ENCODE data around the gene ADAMTS7. TPM values are rescaled to one million over a fixed set of nuclear protein-coding genes. Genes with fewer than 3 reads are reported as not detected.

Gene ADAMTS7
- total RNA-seq, 1 donor from 2014 or later, result 19.2 TPM

- Histone ChIP-seq H2AFZ (replicated peaks) (no peak overlapping the region), H3K36me3 (no peaks in the 10 kb centered on the region), H3K79me2 (ENCODE audit: low read depth) (no peaks in the 10 kb centered on the region), H3K4me1 (no peaks in the 10 kb centered on the region), H3K27me3 (no peaks in the 10 kb centered on the region), H3K4me2 (no peak overlapping the region), H4K20me1 (ENCODE audit: low read depth) (peaks cover 9% of the 10 kb centered on the region), H3K4me3 (no peak overlapping the region), H3K9me3 (ENCODE audit: low read depth) (no peaks in the 10 kb centered on the region), H3K27ac (no peak overlapping the region), H3K9ac (no peak overlapping the region), H3F3A (ENCODE audit: low read depth) (no peaks in the 10 kb centered on the region)
- TF ChIP-seq EZH2 (IDR thresholded peaks at IDR 0.05) (no peak), EZH2phosphoT487 (IDR thresholded peaks at IDR 0.05) (no peak)
- TF ChIP-seq, protein P1, sequence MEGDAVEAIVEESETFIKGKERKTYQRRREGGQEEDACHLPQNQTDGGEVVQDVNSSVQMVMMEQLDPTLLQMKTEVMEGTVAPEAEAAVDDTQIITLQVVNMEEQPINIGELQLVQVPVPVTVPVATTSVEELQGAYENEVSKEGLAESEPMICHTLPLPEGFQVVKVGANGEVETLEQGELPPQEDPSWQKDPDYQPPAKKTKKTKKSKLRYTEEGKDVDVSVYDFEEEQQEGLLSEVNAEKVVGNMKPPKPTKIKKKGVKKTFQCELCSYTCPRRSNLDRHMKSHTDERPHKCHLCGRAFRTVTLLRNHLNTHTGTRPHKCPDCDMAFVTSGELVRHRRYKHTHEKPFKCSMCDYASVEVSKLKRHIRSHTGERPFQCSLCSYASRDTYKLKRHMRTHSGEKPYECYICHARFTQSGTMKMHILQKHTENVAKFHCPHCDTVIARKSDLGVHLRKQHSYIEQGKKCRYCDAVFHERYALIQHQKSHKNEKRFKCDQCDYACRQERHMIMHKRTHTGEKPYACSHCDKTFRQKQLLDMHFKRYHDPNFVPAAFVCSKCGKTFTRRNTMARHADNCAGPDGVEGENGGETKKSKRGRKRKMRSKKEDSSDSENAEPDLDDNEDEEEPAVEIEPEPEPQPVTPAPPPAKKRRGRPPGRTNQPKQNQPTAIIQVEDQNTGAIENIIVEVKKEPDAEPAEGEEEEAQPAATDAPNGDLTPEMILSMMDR (IDR thresholded peaks at IDR 0.05), result no peak
- H3K27ac Mint-ChIP-seq, result no peak overlapping the region
- no peak for DNase-seq (ENCODE audit: low spot score)
- peaks cover 4% of the 10 kb centered on the region for H3K27me3 Mint-ChIP-seq (ENCODE audit: insufficient read depth, low read depth)
- no peaks in the 10 kb centered on the region for H3K4me1 Mint-ChIP-seq
- no peak overlapping the region for H3K4me3 Mint-ChIP-seq
- H3K9me3 Mint-ChIP-seq, result no peaks in the 10 kb centered on the region
- peaks cover 19% of the 10 kb centered on the region for H3K36me3 Mint-ChIP-seq
Measured at GRCh38 chr15:78791357-78791756, 19.9 kb downstream of the ADAMTS7 start.

- no peaks in the 10 kb centered on the region for H3K4me1 Mint-ChIP-seq
Measured at GRCh38 chr15:78790027-78790426, 21.2 kb downstream of the ADAMTS7 start.

GRCh38 chr15:78789615-78790014, 21.6 kb downstream of the ADAMTS7 start:
- H4K20me1 ChIP-seq (ENCODE audit: low read depth), result peaks cover 3% of the 10 kb centered on the region
- H3K27ac Mint-ChIP-seq, result no peak overlapping the region
- no peak overlapping the region for H3K4me2 ChIP-seq
- peaks cover 3% of the 10 kb centered on the region for H3K9me3 Mint-ChIP-seq
- no peaks in the 10 kb centered on the region for H3K79me2 ChIP-seq (ENCODE audit: low read depth)
- no peaks in the 10 kb centered on the region for H3K4me1 Mint-ChIP-seq
- H3K27me3 Mint-ChIP-seq (ENCODE audit: insufficient read depth, low read depth), result peaks cover 4% of the 10 kb centered on the region
- no peaks in the 10 kb centered on the region for H3K27me3 ChIP-seq
- peaks cover 32% of the 10 kb centered on the region for H3K36me3 Mint-ChIP-seq
- H3K9me3 ChIP-seq (ENCODE audit: low read depth), result no peaks in the 10 kb centered on the region
- H3K9ac ChIP-seq, result no peak overlapping the region
- H3K4me3 Mint-ChIP-seq, result no peak overlapping the region
- no peak overlapping the region for H2AFZ ChIP-seq (replicated peaks)
- TF ChIP-seq, protein P1 (IDR thresholded peaks at IDR 0.05), result no peak
- TF ChIP-seq EZH2 (IDR thresholded peaks at IDR 0.05) (no peak), EZH2phosphoT487 (IDR thresholded peaks at IDR 0.05) (no peak)
- no peaks in the 10 kb centered on the region for H3F3A ChIP-seq (ENCODE audit: low read depth)
- H3K4me1 ChIP-seq, result no peaks in the 10 kb centered on the region
- DNase-seq (ENCODE audit: low spot score), result no peak
- no peak overlapping the region for H3K27ac ChIP-seq
- no peaks in the 10 kb centered on the region for H3K36me3 ChIP-seq
- no peak overlapping the region for H3K4me3 ChIP-seq

More at GRCh38 chr15:78790027-78790426, 21.2 kb downstream of the ADAMTS7 start:
- Histone ChIP-seq H3K79me2 (ENCODE audit: low read depth) (no peaks in the 10 kb centered on the region), H2AFZ (replicated peaks) (no peak overlapping the region), H3K4me3 (no peak overlapping the region), H3K4me1 (no peaks in the 10 kb centered on the region), H3F3A (ENCODE audit: low read depth) (no peaks in the 10 kb centered on the region), H3K27ac (no peak overlapping the region), H3K27me3 (no peaks in the 10 kb centered on the region), H4K20me1 (ENCODE audit: low read depth) (peaks cover 5% of the 10 kb centered on the region), H3K9me3 (ENCODE audit: low read depth) (no peaks in the 10 kb centered on the region), H3K4me2 (no peak overlapping the region), H3K9ac (no peak overlapping the region), H3K36me3 (no peaks in the 10 kb centered on the region)
- Mint-ChIP-seq H3K27me3 (ENCODE audit: insufficient read depth, low read depth) (peaks cover 4% of the 10 kb centered on the region), H3K36me3 (peaks cover 27% of the 10 kb centered on the region), H3K27ac (no peak overlapping the region), H3K4me3 (no peak overlapping the region), H3K9me3 (peaks cover under 1% of the 10 kb centered on the region)
- no peak for TF ChIP-seq EZH2phosphoT487 (IDR thresholded peaks at IDR 0.05)
- TF ChIP-seq EZH2 (IDR thresholded peaks at IDR 0.05), result no peak
- TF ChIP-seq, protein P1 (IDR thresholded peaks at IDR 0.05), result no peak
- no peak for DNase-seq (ENCODE audit: low spot score)
